ENCODE results near the gene UBXN2A.

The UBXN2A gene

GRCh38 chr2:24045511-24046508 lies 105.5 kb downstream of the UBXN2A start:
- H3F3A ChIP-seq (ENCODE audit: insufficient read depth, low read length) = no peaks in the 10 kb centered on the region
- peaks cover 18% of the 10 kb centered on the region for H3K79me2 ChIP-seq (ENCODE audit: insufficient read depth, low read length)
- peak overlapping the region; percentile 92 for H3K4me3 ChIP-seq (ENCODE audit: low read depth, low read length, poor library complexity, severe bottlenecking)
- no peaks in the 10 kb centered on the region for H3K9me3 ChIP-seq (ENCODE audit: low read length)
- H3K4me2 ChIP-seq (ENCODE audit: low read length) = peak overlapping the region; percentile 77
- no peak overlapping the region for H3K27ac ChIP-seq (ENCODE audit: low read depth, low read length, poor library complexity, severe bottlenecking)
- no peaks in the 10 kb centered on the region for H3K27me3 ChIP-seq (ENCODE audit: insufficient read depth, low read length)
- H3K4me1 ChIP-seq (ENCODE audit: insufficient read depth, low read length, severe bottlenecking) = peaks cover 32% of the 10 kb centered on the region
- H4K20me1 ChIP-seq (ENCODE audit: insufficient read depth, low read length) = no peaks in the 10 kb centered on the region
- H3K36me3 ChIP-seq (ENCODE audit: insufficient read depth, low read length) = peaks cover 4% of the 10 kb centered on the region; the same call in 1 of the 2 replicates
- TF ChIP-seq CTCF (IDR thresholded peaks at IDR 0.05; ENCODE audit: low read length) (no peak), EZH2 (IDR thresholded peaks at IDR 0.05; ENCODE audit: borderline replicate concordance, low read length) (no peak)
- H3K9me2 ChIP-seq (ENCODE audit: low read depth, low read length) = no peaks in the 10 kb centered on the region
- peak overlapping the region; percentile 93 for H3K9ac ChIP-seq (ENCODE audit: low read length)
- H2AFZ ChIP-seq (ENCODE audit: low read length) = no peak overlapping the region

GRCh38 chr2:24046599-24046929 lies 106.3 kb downstream of the UBXN2A start:
- Histone ChIP-seq H4K20me1 (ENCODE audit: insufficient read depth, low read length) (no peaks in the 10 kb centered on the region), H3K79me2 (ENCODE audit: insufficient read depth, low read length) (peaks cover 18% of the 10 kb centered on the region), H3F3A (ENCODE audit: insufficient read depth, low read length) (no peaks in the 10 kb centered on the region), H3K4me2 (ENCODE audit: low read length) (peak overlapping the region; percentile 77), H3K9ac (ENCODE audit: low read length) (peak overlapping the region; percentile 93), H3K9me2 (ENCODE audit: low read depth, low read length) (no peaks in the 10 kb centered on the region), H3K27ac (ENCODE audit: low read depth, low read length, poor library complexity, severe bottlenecking) (no peak overlapping the region), H2AFZ (ENCODE audit: low read length) (no peak overlapping the region), H3K27me3 (ENCODE audit: insufficient read depth, low read length) (no peaks in the 10 kb centered on the region), H3K9me3 (ENCODE audit: low read length) (no peaks in the 10 kb centered on the region), H3K4me1 (ENCODE audit: insufficient read depth, low read length, severe bottlenecking) (peaks cover 32% of the 10 kb centered on the region), H3K4me3 (ENCODE audit: low read depth, low read length, poor library complexity, severe bottlenecking) (peak overlapping the region; percentile 92), H3K36me3 (ENCODE audit: insufficient read depth, low read length) (peaks cover 4% of the 10 kb centered on the region; the same call in 1 of the 2 replicates)
- no peak for TF ChIP-seq EZH2 (IDR thresholded peaks at IDR 0.05; ENCODE audit: borderline replicate concordance, low read length)
- no peak for TF ChIP-seq CTCF (IDR thresholded peaks at IDR 0.05; ENCODE audit: low read length)

- Histone ChIP-seq H3K4me3 (ENCODE audit: low read depth, low read length, poor library complexity, severe bottlenecking) (peak within 1 kb of the TSS; percentile 92), H3F3A (ENCODE audit: insufficient read depth, low read length) (no peaks in the 10 kb centered on the region), H3K9me3 (ENCODE audit: low read length) (no peaks in the 10 kb centered on the region), H3K9me2 (ENCODE audit: low read depth, low read length) (no peaks in the 10 kb centered on the region), H3K79me2 (ENCODE audit: insufficient read depth, low read length) (peaks cover 18% of the 10 kb centered on the region), H3K27me3 (ENCODE audit: insufficient read depth, low read length) (no peaks in the 10 kb centered on the region), H2AFZ (ENCODE audit: low read length) (peak within 1 kb of the TSS; percentile 91), H3K4me1 (ENCODE audit: insufficient read depth, low read length, severe bottlenecking) (peaks cover 32% of the 10 kb centered on the region), H3K4me2 (ENCODE audit: low read length) (peak within 1 kb of the TSS; percentile 77), H3K27ac (ENCODE audit: low read depth, low read length, poor library complexity, severe bottlenecking) (no peak within 1 kb of the TSS), H3K36me3 (ENCODE audit: insufficient read depth, low read length) (peaks cover 4% of the 10 kb centered on the region; the same call in 1 of the 2 replicates), H3K9ac (ENCODE audit: low read length) (peak within 1 kb of the TSS; percentile 93), H4K20me1 (ENCODE audit: insufficient read depth, low read length) (no peaks in the 10 kb centered on the region)
- TF ChIP-seq CTCF (IDR thresholded peaks at IDR 0.05; ENCODE audit: low read length) = no peak
- no peak for TF ChIP-seq EZH2 (IDR thresholded peaks at IDR 0.05; ENCODE audit: borderline replicate concordance, low read length)
Observed at GRCh38 chr2:24046930-24047702, 106.9 kb downstream of the UBXN2A start, which contains the start of gene WDCP. WDCP (minus strand) TSS chr2:24047391; CDS start chr2:24039494, 7,897 bp downstream.

Measured in OCI-LY1 (cell line).